ENCODE results near the gene PPP1R15A.
A peak's percentile ranks its signal among the peaks of the same experiment; 100 is the strongest.
"Not testable (repeated sequence)": the region's sequence is repeated elsewhere in the genome, so short reads cannot be mapped to it uniquely, and the experiment has no call there.

PPP1R15A gene

GRCh38 chr19:48872182-48872883, at the start of gene PPP1R15A:
Gene PPP1R15A, plus strand, starts transcription at chr19:48872421. Its CDS starts 813 bp downstream, at chr19:48873234.
- peak; percentile 98 for DNase-seq

DNA sequence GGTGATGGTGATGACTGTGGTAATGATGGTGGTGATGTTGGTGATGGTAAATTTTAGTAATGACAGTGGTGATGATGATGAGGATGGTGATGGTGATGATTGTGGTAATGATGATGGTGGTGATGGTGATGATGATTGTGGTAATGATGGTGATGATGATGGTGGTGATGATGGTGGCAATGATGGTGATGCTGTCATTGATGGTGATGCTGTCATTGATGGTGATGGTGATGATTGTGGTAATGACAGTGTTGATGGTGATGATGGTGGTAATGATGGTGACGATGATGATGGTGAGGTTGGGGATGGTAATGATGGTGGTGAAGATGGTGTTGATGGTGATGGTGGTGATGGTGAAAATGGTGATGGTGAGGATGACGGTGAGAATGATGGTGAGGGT, 49.7 kb upstream of the PPP1R15A start:
- no peak for DNase-seq

DNA sequence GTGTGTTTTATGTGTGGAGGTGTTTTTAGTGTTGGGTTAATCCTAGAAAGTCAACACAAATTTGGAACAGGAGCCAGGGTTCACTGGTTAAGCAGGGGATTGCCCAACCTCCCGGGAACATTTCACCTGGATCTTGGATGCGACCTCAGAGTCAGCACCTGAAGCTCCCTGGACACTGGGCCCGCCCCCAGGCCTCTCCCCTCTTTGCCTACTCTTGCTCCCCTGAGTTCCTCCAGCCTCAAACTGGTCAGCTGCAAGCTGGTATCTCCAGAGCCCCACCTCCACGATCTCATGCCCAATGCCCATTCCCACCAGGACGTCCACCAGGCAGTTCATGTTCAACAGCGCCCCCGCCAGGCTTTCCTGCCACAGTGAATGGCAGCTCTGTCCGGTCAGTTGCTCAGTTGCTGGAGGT, 45.6 kb upstream of the PPP1R15A start:
- no peak for DNase-seq

GRCh38 chr19:48830088-48830487, 42.1 kb upstream of the PPP1R15A start:
- no peak for DNase-seq

GRCh38 chr19:48830965-48831364, 41.3 kb upstream of the PPP1R15A start:
- DNase-seq = no peak

DNA sequence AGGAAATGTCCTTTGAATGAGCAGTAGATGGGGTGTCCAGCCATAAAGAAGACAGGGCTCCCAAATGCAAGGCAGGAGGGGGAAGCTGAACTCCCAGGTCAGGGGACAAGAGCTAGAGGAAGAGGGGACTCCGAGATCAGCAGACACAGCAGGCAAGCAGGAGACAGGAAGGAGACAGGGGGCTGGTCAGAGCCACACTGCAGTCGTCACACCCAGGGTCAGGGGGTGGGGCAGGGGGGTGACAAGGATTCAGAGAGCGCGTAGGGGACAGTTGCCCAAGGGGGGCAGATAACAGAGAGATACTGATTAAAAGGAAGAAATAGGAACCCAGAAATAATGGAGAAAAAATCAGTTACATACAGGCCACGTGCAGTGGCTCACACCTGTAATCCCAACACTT, 39.2 kb upstream of the PPP1R15A start:
- DNase-seq = no peak

GRCh38 chr19:48833977-48834376, 38.2 kb upstream of the PPP1R15A start:
- DNase-seq = no peak

- DNase-seq = peak; percentile 95
Observed at GRCh38 chr19:48835734-48836088, 36.5 kb upstream of the PPP1R15A start.

DNA sequence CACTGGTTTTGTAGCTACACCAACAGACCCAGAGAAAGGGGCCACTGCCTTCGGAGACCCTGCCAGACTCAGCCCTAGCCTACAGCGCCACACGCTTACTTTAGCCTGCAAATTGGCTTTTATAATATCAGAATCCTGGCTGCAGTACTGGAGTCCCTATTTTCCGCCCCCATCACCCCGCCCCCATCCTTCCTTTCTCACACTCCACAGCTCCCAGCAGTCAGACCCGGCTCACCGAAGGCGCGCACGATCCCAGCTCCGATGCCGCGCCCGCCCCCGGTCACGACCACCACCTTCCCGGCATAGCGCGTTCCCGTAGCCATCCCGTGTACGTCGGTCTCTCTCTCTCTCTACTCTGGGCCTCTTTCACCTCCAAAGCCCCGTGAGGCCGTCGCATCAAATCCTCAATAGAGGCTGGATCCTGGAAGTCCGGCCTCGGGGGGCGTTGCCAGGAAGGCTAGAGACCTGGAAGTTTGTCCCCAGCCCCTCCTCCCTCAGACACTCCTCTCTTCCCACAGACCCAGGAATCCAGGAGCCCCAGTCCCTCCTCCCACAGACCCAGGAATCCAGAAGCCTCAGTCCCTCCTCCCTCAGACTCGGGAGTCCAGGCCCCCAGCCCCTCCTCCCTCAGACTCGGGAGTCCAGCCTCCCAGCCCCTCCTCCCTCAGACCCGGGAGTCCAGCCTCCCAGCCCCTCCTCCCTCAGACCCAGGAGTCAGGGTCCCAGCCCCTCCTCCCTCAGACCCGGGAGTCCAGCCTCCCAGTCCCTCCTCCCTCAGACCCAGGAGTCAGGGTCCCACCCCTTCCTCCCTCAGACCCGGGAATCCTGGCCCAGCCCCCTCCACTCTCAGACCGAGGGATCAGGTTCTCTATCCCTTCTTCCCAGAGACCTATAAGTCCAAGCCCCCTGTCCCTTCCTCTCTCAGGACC, 35.9 kb upstream of the PPP1R15A start, which contains the start of gene HSD17B14:
HSD17B14 (minus strand) TSS at position 403 of the 929 bp plus-strand sequence; CDS start at position 323, 80 bp downstream.
- no peak for DNase-seq

DNA sequence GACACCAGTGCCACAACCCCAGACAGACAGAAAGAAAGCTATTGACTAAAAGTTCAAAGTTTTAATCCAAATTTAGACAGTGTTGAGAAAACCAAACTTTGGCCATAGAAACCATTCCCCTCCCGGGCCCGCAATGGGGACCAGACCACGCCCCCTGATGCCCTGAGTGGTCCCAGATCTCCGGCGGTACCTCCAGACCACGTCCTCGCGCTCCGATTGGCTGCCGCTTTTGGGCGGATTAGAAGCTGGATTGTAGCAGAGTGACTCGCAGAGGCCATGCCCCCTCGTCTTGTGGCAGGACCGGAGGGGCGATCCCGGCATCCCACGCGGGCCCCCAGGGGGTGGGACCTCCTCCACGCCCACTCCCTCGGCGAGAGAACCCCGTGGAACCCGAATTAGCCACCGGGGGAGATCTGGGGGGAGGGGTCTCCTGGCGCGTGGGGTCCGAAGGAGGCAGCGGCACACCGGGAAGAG, 35.1 kb upstream of the PPP1R15A start:
- peak; percentile 94 for DNase-seq

DNA sequence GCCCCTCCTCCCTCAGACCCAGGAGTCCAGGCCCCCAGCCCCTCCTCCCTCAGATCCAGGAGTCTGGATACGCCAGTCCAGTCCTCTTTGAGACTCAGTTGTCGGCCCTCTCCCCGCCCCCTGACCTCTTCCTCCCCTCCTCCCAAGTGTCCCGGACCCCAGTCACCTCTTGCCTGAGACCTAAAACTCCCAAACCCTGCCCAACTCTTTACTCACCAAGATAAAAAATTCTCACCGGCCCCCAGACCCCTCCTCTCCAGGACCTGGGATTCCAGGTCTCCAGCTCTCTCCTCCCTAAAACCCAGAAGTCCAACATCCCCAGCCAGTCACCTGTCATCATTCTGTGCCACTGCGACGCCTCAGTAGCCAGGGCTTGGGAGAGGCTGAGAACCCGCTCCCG, 34.5 kb upstream of the PPP1R15A start:
- no peak for DNase-seq

DNA sequence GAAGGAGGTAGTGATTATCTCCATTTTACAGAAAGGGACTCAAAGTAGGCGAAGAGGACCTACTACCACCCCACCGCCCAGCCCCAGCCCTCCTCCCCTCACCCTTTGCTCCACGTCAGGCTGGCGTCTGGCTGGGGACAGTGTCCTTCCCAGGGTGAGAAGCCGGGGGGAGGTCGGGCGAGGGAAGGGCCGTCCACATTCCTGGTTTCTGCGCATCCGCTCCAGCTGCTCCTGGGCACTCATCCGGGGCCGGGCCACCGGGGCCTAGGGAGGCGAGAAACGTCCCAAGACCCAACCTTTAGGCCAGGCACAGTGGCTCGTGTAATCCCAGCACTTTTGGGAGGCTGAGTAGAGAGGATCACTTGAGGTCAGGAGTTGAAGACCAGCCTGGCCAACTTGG, 31.2 kb upstream of the PPP1R15A start:
- DNase-seq = no peak

DNA sequence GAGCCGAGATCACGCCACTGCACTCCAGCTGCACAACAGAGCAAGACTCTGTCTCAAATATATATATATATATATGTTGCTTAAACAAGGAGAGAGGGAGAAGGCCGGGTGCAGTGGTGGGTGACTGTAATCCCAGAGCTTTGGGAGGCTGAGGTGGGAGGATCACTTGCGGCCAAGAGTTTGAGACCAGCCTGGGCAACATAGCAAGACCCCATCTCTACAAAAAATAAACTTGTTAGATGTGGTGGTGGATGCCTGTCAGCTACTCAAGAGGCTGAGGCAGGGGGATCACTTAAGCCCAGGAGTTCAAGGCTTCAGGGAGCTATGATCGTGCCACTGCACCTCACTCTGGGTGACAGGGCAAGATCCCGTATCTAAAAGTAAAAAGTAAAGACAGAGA, 30.6 kb upstream of the PPP1R15A start:
- DNase-seq = no peak

DNA sequence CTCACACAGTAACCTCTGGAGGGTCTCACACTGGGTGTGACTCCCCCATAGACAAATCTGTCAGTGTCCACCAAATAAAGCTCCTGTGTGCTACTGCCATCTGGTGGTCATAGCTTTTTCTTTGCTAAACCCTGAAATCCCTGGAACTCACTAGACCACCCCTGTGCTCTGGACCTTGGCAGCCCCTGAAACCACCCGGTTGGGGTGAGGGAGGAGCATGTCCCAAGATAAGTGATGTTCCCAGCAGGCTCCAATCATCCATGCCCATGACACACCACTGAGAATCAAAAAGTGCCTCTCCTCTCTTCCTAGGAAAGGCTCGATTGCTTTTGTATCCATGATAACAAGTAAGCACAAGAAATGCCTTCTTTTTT, 29.4 kb upstream of the PPP1R15A start:
- DNase-seq = peak; percentile 77

DNA sequence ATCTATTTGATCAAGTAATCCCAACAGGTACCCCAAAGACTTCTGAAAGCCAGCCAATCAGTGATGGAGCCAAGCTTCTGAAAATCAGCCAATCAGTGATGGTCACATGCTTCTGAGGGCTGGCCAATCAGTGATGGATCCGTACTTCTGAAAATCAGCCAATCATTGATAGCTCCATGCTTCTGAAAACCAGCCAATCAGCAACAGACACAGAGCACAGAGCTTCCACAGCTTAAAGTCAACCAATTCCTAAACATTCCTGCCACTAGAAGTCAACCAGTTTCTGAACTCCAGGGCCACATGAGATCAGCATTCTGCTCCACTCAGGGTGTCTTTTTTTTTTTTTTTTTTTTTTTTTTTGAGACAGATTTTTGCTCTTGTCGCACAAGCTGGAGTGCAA, 27.7 kb upstream of the PPP1R15A start:
- DNase-seq = peak; percentile 47

- no peak for DNase-seq
Observed at GRCh38 chr19:48845384-48845783, 26.8 kb upstream of the PPP1R15A start.

- DNase-seq = not testable (repeated sequence)
Observed at GRCh38 chr19:48846659-48847058, 25.6 kb upstream of the PPP1R15A start.

DNA sequence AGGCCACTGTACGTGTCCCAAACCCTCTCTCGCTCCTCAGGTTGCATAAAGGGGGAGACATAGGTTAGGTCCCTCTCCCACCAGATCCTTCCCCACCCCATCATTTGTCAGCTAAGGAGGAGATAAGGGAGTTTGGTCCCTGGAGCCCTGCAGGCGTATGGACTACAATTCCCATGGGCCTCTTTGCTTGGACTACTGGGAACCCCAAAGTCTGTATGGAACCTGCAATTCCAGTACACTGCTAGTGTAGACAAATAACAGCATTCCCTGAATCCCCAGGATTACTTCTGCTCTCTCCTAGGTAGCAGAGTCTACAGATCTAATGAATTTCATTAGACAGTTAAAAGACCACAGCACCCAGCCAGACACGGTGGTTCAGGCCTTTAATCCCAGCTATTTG, 19.9 kb upstream of the PPP1R15A start:
- no peak for DNase-seq

- no peak for DNase-seq
Observed at GRCh38 chr19:48853483-48853882, 18.7 kb upstream of the PPP1R15A start.

GRCh38 chr19:48854103-48854502, 18.1 kb upstream of the PPP1R15A start:
- no peak for DNase-seq

GRCh38 chr19:48856921-48857320, 15.3 kb upstream of the PPP1R15A start:
- no peak for DNase-seq

- DNase-seq = peak; percentile 81
Observed at GRCh38 chr19:48858984-48859710, 13.1 kb upstream of the PPP1R15A start.
